Ishikawa (cell line): Measurements from ENCODE around the gene SESN1.

Experiments
- CEBPB ChIP-seq: IDR thresholded peaks from 2 replicates; pipeline ENCODE4 v1.6.1; 2012
- EP300 ChIP-seq: IDR thresholded peaks from 2 replicates; pipeline ENCODE4 v1.6.1; 2012; ENCODE audit warnings: borderline replicate concordance
- FOXM1 ChIP-seq: IDR thresholded peaks from 2 replicates; pipeline ENCODE4 v1.6.1; 2012; ENCODE audit warnings: low read depth, borderline replicate concordance
- NFIC ChIP-seq: IDR thresholded peaks from 2 replicates; pipeline ENCODE4 v1.6.1; 2012
- RAD21 ChIP-seq: IDR thresholded peaks from 2 replicates; pipeline ENCODE4 v1.6.1; 2012; ENCODE audit warnings: low read depth
- REST ChIP-seq: IDR thresholded peaks from 2 replicates; pipeline ENCODE4 v1.6.1; 2012; ENCODE audit warnings: low read depth, mild to moderate bottlenecking
- TAF1 ChIP-seq: IDR thresholded peaks from 2 replicates; pipeline ENCODE4 v1.6.1; 2012; ENCODE audit warnings: low read depth, mild to moderate bottlenecking
- TCF12 ChIP-seq: IDR thresholded peaks from 2 replicates; pipeline ENCODE4 v1.6.1; 2012; ENCODE audit warnings: low read depth
- YY1 ChIP-seq: IDR thresholded peaks from 2 replicates; pipeline ENCODE4 v1.6.1; 2012; ENCODE audit warnings: low read depth

GRCh38 chr6:108940741-108941140 is 153.9 kb downstream of the SESN1 start:
- TF ChIP-seq EP300 (no peak), TAF1 (no peak), REST (no peak), FOXM1 (no peak), NFIC (no peak), RAD21 (no peak), YY1 (no peak), TCF12 (no peak), CEBPB (no peak)
